ENCODE measurements around the gene ADAMTS10.
"Not testable (repeated sequence)": the region's sequence is repeated elsewhere in the genome, so short reads cannot be mapped to it uniquely, and the experiment has no call there.

ADAMTS10 gene

DNA sequence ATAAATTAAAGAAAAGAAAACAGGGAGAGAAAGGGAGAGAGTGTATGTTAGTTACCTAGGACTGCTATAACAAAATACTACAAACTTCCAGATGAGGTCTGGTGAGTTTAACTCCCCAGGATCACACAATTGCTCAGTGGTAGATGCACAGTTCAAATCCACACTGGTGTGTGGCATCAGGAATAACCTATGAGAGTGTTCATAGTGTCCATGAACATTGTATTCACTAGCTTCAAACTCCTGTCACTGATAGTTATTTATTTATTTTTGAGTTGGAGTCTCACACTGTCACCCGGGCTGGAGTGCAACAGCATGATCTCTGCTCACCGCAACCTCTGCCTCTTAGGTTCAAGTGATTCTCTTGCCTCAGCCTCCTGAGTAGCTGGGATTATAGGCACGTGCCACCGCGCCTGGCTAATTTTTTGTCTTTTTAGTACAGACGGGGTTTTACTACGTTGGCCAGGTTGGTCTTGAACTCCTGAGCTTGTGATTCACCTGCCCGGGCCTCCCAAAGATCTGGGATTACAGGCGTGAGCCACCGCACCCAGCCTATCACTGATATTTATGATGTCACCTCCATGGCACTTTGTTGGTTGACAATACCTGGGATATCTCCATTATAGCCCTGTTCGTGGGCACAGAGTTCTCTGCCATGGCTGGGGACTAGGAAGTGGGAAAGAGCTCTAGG is 19.6 kb upstream of the ADAMTS10 start, which contains the start of gene NFILZ:
NFILZ (plus strand) TSS at position 638 of the 688 bp plus-strand sequence. CDS start 46,133 bp downstream, outside the sequence.
- H3K4me3 ChIP-seq (ENCODE audit: low read depth, low read length): no peak within 1 kb of the TSS
- no peak for TF ChIP-seq MYC (IDR thresholded peaks at IDR 0.05; ENCODE audit: low read depth, low read length)
- TF ChIP-seq, protein P1, sequence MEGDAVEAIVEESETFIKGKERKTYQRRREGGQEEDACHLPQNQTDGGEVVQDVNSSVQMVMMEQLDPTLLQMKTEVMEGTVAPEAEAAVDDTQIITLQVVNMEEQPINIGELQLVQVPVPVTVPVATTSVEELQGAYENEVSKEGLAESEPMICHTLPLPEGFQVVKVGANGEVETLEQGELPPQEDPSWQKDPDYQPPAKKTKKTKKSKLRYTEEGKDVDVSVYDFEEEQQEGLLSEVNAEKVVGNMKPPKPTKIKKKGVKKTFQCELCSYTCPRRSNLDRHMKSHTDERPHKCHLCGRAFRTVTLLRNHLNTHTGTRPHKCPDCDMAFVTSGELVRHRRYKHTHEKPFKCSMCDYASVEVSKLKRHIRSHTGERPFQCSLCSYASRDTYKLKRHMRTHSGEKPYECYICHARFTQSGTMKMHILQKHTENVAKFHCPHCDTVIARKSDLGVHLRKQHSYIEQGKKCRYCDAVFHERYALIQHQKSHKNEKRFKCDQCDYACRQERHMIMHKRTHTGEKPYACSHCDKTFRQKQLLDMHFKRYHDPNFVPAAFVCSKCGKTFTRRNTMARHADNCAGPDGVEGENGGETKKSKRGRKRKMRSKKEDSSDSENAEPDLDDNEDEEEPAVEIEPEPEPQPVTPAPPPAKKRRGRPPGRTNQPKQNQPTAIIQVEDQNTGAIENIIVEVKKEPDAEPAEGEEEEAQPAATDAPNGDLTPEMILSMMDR (IDR thresholded peaks at IDR 0.05; ENCODE audit: low read depth, low read length): no peak
- TF ChIP-seq, protein P2, sequence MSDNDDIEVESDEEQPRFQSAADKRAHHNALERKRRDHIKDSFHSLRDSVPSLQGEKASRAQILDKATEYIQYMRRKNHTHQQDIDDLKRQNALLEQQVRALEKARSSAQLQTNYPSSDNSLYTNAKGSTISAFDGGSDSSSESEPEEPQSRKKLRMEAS (IDR thresholded peaks at IDR 0.05; ENCODE audit: low read depth, low read length): no peak
- DNase-seq (ENCODE audit: low read depth): no peak

DNA sequence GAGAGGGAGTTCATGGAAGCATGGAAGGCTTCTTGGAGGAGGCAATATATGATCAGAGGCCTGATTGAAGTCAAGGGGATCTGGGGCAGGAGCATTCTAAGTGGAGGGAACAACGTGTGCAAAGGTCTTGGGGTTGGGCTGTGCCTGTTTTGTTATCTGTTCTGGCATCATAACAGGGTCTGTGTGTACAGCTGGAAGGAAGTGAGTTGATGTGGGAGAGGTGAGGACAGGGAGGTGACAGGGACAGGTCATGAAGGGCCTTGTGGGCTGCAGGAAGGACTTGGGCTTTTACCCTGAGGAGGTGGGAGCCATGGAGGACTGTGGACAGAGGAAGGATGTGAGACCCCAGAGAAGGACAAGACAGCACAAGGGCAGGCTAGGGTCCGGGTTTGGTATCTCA is 18.7 kb upstream of the ADAMTS10 start:
- TF ChIP-seq, protein P2 (IDR thresholded peaks at IDR 0.05; ENCODE audit: low read depth, low read length): no peak
- TF ChIP-seq POLR2A (IDR thresholded peaks at IDR 0.05; ENCODE audit: extremely low read depth, insufficient read length): no peak
- TF ChIP-seq, protein P1 (IDR thresholded peaks at IDR 0.05; ENCODE audit: low read depth, low read length): no peak
- no peak for TF ChIP-seq MYC (IDR thresholded peaks at IDR 0.05; ENCODE audit: low read depth, low read length)
- H3K4me3 ChIP-seq (ENCODE audit: low read depth, low read length): no peak overlapping the region
- DNase-seq (ENCODE audit: low read depth): no peak

DNA sequence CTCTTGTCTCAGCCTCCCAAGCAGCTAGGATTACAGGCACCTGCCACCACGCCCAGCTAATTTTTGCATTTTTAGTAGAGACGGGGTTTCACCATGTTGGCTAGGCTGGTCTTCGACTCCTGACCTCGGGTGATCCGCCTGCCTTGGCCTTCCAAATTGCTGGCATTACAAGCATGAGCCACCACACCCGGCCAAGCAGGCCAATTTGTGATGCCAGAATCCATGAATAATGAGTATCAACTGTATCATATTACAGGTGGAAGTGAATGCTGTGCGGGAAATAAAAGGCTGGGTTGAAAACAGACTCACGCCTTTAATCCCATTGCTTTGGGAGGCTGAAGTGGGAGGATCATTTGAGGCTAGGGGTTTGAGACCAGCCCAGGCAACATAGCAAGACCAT is 16.3 kb upstream of the ADAMTS10 start:
- no peak overlapping the region for H3K4me3 ChIP-seq (ENCODE audit: low read depth, low read length)
- no peak for DNase-seq (ENCODE audit: low read depth)
- TF ChIP-seq, protein P1 (IDR thresholded peaks at IDR 0.05; ENCODE audit: low read depth, low read length): no peak
- TF ChIP-seq MYC (IDR thresholded peaks at IDR 0.05; ENCODE audit: low read depth, low read length) (no peak), POLR2A (IDR thresholded peaks at IDR 0.05; ENCODE audit: extremely low read depth, insufficient read length) (no peak)
- TF ChIP-seq, protein P2 (IDR thresholded peaks at IDR 0.05; ENCODE audit: low read depth, low read length): no peak

DNA sequence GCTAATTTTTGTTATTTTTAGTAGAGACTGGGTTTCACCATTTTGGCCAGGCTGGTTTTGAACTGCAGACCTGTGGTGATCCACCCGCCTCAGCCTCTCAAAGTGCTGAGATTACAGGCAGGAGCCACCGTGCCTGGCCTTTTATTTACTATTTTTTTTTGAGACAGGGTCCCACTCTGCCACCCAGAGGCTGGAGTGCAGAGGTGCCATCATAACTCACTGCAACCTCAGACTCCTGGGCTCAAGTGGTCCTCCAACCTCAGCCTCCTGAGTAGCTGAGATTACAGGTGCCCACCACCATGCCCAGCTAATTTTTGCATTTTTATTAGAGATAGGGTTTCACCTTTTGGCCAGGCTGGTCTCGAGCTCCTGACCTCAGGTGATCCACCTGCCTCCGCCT is 12.4 kb upstream of the ADAMTS10 start:
- TF ChIP-seq, protein P1 (IDR thresholded peaks at IDR 0.05; ENCODE audit: low read depth, low read length): peak; percentile 82
- peak; percentile 66 for DNase-seq (ENCODE audit: low read depth)
- H3K4me3 ChIP-seq (ENCODE audit: low read depth, low read length): not testable (repeated sequence)

DNA sequence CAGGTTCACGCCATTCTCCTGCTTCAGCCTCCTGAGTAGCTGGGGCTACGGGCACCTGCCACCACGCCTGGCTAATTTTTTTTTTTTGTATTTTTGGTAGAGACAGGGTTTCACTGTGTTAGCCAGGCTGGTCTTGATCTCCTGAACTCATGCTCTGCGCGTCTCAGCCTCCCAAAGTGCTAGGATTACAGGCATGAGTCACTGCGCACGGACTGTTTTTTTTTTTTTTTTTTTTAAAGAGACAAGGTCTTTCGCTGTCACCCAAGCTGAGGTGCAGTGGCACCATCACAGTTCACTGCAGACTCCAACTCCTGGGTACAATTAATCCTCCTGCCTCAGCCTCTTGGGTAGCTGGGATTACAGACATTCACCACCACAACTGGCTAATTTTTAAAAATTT is 8.2 kb upstream of the ADAMTS10 start:
- peak; percentile 68 for DNase-seq (ENCODE audit: low read depth)
- no peak overlapping the region for H3K4me3 ChIP-seq (ENCODE audit: low read depth, low read length)
- TF ChIP-seq, protein P1 (IDR thresholded peaks at IDR 0.05; ENCODE audit: low read depth, low read length): no peak
- TF ChIP-seq, protein P2 (IDR thresholded peaks at IDR 0.05; ENCODE audit: low read depth, low read length): no peak
- TF ChIP-seq MYC (IDR thresholded peaks at IDR 0.05; ENCODE audit: low read depth, low read length) (no peak), POLR2A (IDR thresholded peaks at IDR 0.05; ENCODE audit: extremely low read depth, insufficient read length) (no peak)

DNA sequence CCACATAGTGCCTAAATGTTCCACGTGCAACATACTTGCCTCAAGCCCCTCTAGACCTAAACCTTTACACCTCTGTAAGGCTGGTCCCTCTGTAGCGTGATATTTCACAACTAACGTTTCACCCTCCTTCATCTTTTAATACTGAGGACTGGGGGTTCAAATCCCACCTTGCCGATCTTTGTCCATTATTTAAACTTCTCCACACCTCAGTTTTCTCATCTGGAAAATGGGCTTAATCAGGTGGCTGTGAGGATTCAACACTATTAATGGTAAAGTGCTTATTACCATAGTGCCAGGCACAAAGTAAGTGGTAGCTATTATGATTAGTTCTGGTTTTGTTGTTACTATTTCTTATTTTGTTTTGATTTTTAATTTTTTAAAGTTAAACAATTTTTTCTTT is 7.5 kb upstream of the ADAMTS10 start:
- DNase-seq (ENCODE audit: low read depth): no peak
- TF ChIP-seq POLR2A (IDR thresholded peaks at IDR 0.05; ENCODE audit: extremely low read depth, insufficient read length) (no peak), MYC (IDR thresholded peaks at IDR 0.05; ENCODE audit: low read depth, low read length) (no peak)
- TF ChIP-seq, protein P2 (IDR thresholded peaks at IDR 0.05; ENCODE audit: low read depth, low read length): no peak
- TF ChIP-seq, protein P1 (IDR thresholded peaks at IDR 0.05; ENCODE audit: low read depth, low read length): no peak
- no peak overlapping the region for H3K4me3 ChIP-seq (ENCODE audit: low read depth, low read length)

DNA sequence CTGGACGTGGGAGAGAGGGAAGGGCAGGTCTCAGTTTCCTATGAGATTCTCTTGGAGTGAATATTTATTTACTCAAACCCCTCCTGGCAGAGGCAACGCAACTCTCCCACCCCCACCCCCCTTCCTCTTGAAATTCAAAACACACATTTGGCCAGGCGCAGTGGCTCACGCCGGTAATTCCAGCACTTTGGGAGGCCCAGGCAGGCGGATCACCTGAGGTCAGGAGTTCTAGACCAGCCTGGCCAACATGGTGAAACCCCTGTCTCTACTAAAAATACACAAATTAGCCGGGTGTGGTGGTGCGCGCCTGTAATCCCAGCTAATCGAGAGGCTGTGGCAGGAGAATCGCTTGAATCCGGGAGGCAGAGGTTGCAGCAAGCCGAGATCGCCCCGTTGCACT is 6.8 kb upstream of the ADAMTS10 start:
- not testable (repeated sequence) for DNase-seq (ENCODE audit: low read depth); H3K4me3 ChIP-seq (ENCODE audit: low read depth, low read length)
